ENCODE data around the gene PACRG. TPM values are rescaled to one million over a fixed set of nuclear protein-coding genes. Genes with fewer than 3 reads are reported as not detected.

PACRG gene
- polyA plus RNA-seq, 1 donor (not counting 4 experiments of a cell fraction or from before 2014, with no cell fraction given): 0.31 TPM

- Histone ChIP-seq H3K79me2 (ENCODE audit: control insufficient read depth, insufficient read depth, low read length) (no peaks in the 10 kb centered on the region), H3K9ac (ENCODE audit: control insufficient read depth, extremely low read depth, insufficient read depth, low read length) (no peak overlapping the region), H3K36me3 (ENCODE audit: control insufficient read depth in 2 of 2, extremely low read depth in 1 of 2, insufficient read depth in 2 of 2, low read length in 2 of 2) (no peaks in the 10 kb centered on the region), H3K4me1 (ENCODE audit: control insufficient read depth, extremely low read depth, insufficient read depth, low read length) (no peaks in the 10 kb centered on the region), H3K27me3 (ENCODE audit: control insufficient read depth, extremely low read depth, insufficient read depth, low read length) (no peaks in the 10 kb centered on the region), H3K9me3 (ENCODE audit: control insufficient read depth, low read depth, low read length) (no peaks in the 10 kb centered on the region), H3K9me1 (ENCODE audit: control insufficient read depth, extremely low read depth, insufficient read depth, low read length) (no peaks in the 10 kb centered on the region), H3K4me3 (ENCODE audit: control insufficient read depth in 2 of 3, extremely low read depth in 1 of 3, insufficient read depth in 2 of 3, low read depth in 1 of 3, low read length in 3 of 3) (no peak overlapping the region), H4K20me1 (ENCODE audit: control insufficient read depth, extremely low read depth, insufficient read depth, low read length) (no peaks in the 10 kb centered on the region), H2AFZ (ENCODE audit: control insufficient read depth, low read length) (no peak overlapping the region), H3K27ac (ENCODE audit: control insufficient read depth, insufficient read depth, low read length) (no peak overlapping the region), H3K4me2 (ENCODE audit: control insufficient read depth, extremely low read depth, insufficient read depth, low read depth, low read length) (no peak overlapping the region)
- FAIRE-seq (no peak), DNase-seq (ENCODE audit: low read depth, low spot score) (no peak)
- dilution Hi-C loops (cut with MboI; ENCODE audit: extremely low pct_ligation_motif_present, low sequenced_read_pairs): no loop called here
- TF ChIP-seq EZH2 (IDR thresholded peaks at IDR 0.05; ENCODE audit: low read length) (no peak), CTCF (optimal IDR thresholded peaks at IDR 0.05 in 1 of 3, IDR thresholded peaks at IDR 0.05 in 1 of 3, conservative IDR thresholded peaks at IDR 0.05 in 1 of 3; ENCODE audit: extremely low read depth in 1 of 3, insufficient read depth in 2 of 3, low read length in 3 of 3) (no peak)
Observed at GRCh38 chr6:162854228-162854627, 126.5 kb downstream of the PACRG start.

DNA sequence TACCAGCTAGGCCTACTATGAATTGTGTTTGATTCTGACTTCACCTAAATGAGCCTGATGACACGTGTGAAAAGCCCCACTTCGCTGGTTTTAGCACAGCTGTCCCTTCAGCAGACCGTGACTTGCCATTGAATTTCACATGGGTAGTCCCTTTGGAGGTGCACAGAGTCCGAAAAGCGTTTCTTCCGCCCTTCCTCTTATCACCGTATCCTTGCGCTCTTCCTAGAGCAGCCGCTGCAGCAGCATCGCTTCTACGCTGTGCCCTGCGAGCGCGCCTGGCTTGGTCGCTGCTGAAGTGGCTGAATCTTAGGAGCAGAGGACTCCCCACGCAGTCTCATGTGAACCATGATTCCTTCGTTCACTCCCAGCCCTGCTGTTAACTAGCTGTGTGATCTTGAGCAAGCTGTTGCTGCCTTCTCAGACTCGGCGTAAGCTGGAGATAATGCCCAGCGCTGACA, 127.0 kb downstream of the PACRG start:
- H3K9me1 ChIP-seq (ENCODE audit: control insufficient read depth, extremely low read depth, insufficient read depth, low read length): no peaks in the 10 kb centered on the region
- FAIRE-seq (no peak), DNase-seq (ENCODE audit: low read depth, low spot score) (no peak)
- no peak for TF ChIP-seq EZH2 (IDR thresholded peaks at IDR 0.05; ENCODE audit: low read length)
- no peak for TF ChIP-seq CTCF (optimal IDR thresholded peaks at IDR 0.05 in 1 of 3, IDR thresholded peaks at IDR 0.05 in 1 of 3, conservative IDR thresholded peaks at IDR 0.05 in 1 of 3; ENCODE audit: extremely low read depth in 1 of 3, insufficient read depth in 2 of 3, low read length in 3 of 3)
- H2AFZ ChIP-seq (ENCODE audit: control insufficient read depth, low read length): no peak overlapping the region
- H4K20me1 ChIP-seq (ENCODE audit: control insufficient read depth, extremely low read depth, insufficient read depth, low read length): no peaks in the 10 kb centered on the region
- no peaks in the 10 kb centered on the region for H3K27me3 ChIP-seq (ENCODE audit: control insufficient read depth, extremely low read depth, insufficient read depth, low read length)
- no peak overlapping the region for H3K9ac ChIP-seq (ENCODE audit: control insufficient read depth, extremely low read depth, insufficient read depth, low read length)
- no peak overlapping the region for H3K4me3 ChIP-seq (ENCODE audit: control insufficient read depth in 2 of 3, extremely low read depth in 1 of 3, insufficient read depth in 2 of 3, low read depth in 1 of 3, low read length in 3 of 3)
- dilution Hi-C loops (cut with MboI; ENCODE audit: extremely low pct_ligation_motif_present, low sequenced_read_pairs): no loop called here
- H3K4me2 ChIP-seq (ENCODE audit: control insufficient read depth, extremely low read depth, insufficient read depth, low read depth, low read length): no peak overlapping the region
- H3K36me3 ChIP-seq (ENCODE audit: control insufficient read depth in 2 of 2, extremely low read depth in 1 of 2, insufficient read depth in 2 of 2, low read length in 2 of 2): no peaks in the 10 kb centered on the region
- no peak overlapping the region for H3K27ac ChIP-seq (ENCODE audit: control insufficient read depth, insufficient read depth, low read length)
- H3K79me2 ChIP-seq (ENCODE audit: control insufficient read depth, insufficient read depth, low read length): no peaks in the 10 kb centered on the region
- H3K4me1 ChIP-seq (ENCODE audit: control insufficient read depth, extremely low read depth, insufficient read depth, low read length): no peaks in the 10 kb centered on the region
- no peaks in the 10 kb centered on the region for H3K9me3 ChIP-seq (ENCODE audit: control insufficient read depth, low read depth, low read length)
